RCC 7860 (cell line): ENCODE measurements around the gene FAM3A.
A peak's percentile ranks its signal among the peaks of the same experiment; 100 is the strongest.

Source experiments
- DNase-seq: peaks from one replicate; pipeline ENCODE4 v3.0.0-alpha.2; 2015; ENCODE audit warnings: low spot score
- FAIRE-seq: peaks from 2 replicates; lab custom pipeline; 2012; peaks lifted over from hg19 to GRCh38; lab: Jason Lieb, UNC

The FAM3A gene

DNA sequence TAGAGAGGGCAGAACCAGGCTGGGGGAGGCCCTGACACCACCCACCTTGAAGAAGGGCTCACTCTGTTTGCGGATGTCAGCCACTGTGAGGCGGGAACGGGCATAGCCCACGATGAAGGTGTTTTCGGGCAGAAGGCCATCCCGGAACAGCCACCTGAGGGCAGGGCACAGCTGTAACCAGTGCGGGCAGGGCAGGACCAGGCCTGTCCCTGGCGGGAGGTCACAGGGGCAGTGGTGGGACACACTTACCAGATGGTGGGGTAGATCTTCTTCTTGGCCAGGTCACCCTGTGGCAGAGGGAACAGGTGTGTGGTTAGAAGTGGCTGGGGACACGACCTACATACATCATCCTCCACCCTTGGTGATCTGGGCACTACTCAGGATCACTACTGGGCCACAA lies 19.9 kb upstream of the FAM3A start:
- no peak for DNase-seq
- no peak for FAIRE-seq

- FAIRE-seq (peak; percentile 59), DNase-seq (peak; percentile 65)
Measured at GRCh38 chrX:154534526-154535322, 18.7 kb upstream of the FAM3A start.

DNA sequence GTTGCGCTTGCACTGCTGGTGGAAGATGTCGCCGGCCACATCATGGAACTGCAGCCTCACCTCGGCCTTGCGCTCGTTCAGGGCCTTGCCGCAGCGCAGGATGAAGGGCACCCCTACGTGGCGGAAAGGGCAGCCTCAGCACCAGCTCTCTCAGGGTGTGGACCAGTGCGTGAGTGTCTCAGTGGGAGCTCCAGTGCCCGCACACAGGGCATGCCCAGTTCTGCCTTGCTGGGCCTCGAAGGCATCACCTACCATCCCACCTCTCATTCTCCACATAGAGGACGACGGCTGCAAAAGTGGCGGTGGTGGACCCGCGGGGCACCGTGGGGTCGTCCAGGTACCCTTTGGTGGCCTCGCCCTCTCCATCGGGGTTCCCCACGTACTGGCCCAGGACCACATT lies 16.7 kb upstream of the FAM3A start:
- FAIRE-seq (no peak), DNase-seq (no peak)

GRCh38 chrX:154531626-154532025 lies 15.6 kb upstream of the FAM3A start:
- FAIRE-seq: no peak
- DNase-seq: peak; percentile 48

DNA sequence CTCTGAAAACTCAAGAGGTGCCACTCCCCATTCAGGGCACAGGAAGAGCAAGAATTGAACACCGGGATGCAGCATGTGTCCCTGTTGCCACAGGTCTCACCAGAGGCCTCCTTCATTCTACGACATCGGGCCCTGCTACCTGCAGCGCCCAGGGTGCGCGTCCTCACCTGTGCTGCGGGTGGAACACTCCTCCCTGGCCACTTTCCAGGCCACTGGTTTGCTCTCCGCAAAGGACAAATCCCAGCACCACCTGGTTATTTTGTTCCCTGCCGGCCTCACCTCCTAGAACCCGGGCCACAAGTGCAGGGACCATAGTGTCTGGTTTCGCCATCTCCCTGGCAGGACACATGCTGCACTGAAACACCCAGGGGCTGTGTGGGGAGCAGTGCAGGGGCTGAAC lies 14.3 kb upstream of the FAM3A start:
- no peak for FAIRE-seq

GRCh38 chrX:154529206-154529612 lies 13.2 kb upstream of the FAM3A start:
- peak; percentile 39 for DNase-seq
- peak; percentile 62 for FAIRE-seq

More for the DNA sequence above, 14.3 kb upstream of the FAM3A start:
- DNase-seq: no peak

DNA sequence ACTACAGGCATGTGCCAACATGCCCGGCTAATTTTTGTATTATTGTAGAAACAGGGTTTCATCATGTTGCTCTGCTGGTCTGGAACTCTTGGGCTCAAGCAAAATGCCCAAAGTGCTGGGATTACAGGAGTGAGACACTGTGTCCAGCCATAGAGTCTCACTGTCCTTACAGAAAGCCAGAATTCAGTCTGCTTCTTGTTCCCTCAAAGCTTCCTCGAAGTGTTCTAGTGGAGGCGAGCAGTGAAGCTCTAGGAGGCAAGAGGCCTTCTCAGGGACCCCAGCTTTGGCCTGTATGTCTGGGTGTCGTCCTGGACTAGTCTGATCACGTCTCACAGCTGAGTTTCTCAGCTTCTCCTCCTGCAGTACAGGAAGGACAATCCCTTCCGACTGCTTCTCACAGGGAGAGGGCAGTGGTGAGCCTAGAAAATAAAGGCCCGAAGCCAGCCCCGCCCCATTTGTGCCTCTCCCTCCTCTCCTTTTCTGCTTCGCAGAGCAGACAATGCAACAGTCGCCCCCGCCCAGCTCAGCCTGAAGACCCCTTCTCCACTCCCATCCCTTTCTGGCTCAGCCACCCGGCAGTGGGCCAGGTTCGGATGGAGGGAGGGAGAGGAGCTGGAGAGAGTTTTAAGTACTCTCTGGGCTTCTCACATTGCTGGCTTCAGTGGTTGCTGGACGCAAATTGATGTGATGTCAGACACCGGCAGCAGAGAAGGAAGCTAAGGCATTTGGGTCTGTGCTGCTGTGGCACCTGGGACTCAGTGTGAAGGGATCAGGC lies 11.1 kb upstream of the FAM3A start:
- peak; percentile 62 for FAIRE-seq
- peak; percentile 63 for DNase-seq

DNA sequence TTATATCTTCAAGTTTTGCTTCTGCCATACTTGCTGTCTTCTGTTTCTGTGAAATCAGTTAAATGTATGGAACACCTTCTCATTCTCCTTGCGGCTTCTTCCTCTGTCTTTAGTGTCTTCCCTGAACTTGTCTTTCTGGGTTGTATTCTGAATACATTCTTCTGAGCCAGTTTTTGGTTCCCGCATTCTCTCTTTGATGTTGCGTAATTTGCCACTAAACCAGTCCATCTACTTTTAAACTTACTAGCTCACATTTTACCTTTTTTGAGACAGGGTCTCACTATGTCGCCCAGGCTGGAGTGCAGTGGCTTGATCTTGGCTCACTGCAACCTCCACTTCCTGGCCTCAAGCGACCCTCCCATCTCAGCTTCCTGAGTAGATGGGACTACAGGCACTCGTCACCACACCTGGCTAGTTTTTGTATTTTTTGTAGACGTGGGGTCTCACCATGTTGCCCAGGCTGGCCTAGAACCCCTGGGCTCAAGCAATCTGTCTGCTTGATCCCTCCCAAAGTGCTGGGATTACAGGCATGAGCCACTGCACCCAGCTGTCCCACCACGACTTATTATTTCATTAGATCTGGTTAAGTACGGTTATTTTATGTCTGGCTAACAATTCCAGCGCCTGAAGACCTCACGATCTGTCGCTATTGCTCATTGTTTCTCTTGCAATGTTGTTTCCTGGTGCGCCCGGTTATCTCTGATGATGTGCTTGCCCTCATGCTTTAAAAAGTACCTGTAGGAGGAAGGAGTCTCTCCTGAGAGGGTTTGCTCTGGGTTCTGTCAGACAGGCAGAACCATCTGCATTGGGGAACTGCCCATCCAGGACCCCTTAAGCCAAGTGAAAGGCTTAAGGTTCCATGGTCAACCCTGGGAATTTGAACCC lies 9.8 kb upstream of the FAM3A start:
- DNase-seq: no peak
- no peak for FAIRE-seq

DNA sequence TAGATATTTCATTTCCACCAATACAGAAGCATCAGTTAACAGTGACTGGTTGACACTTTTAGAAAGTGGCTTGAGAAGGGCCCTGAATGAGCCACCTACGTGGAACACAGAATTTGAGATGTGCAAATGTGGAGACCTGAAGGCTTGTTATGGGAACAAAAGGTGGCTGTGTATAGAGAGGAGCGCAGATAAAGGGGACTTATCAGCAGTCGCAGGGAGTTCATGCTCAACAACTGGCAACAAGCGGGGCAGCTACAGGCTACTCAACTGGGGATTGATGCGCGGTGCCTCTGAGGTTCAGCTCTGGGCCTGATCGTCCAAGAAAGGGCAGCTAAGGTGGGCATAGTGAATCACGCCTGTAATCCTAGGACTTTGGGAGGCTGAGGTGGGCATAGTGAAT lies 3.4 kb upstream of the FAM3A start:
- FAIRE-seq (no peak), DNase-seq (no peak)

DNA sequence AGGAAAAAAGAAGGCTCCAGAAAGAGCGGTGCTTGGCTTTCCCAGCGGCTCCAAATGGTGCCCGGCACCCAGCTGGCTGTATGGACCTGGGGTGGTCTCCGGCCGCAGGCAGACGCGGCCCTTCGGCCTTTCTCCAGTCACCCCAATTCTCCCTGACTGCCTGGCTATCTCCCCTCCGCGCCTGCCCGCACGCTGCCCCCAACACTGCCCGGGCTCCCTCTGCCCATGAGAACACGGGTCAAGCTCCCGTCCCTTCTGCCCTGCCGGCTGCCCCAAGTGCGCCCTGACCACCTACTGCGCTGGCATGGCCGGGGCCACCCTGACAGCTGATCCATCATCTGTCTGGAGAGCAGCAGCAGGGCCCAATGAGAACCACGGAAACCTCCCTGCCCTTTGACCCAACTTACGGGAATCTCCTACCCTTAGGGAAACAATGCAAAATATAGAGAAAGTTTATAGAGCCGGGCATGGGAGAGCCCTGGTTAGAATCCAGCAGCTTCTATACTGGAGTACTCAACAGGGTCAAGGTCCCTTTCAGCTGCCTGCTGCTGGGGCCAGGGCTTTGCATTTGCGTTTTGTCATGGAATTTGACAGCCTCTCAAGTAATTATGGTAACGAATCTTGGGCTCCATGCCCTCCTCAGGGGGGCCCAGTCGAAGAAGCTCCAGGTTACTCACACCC lies 1.2 kb upstream of the FAM3A start:
- FAIRE-seq (no peak), DNase-seq (no peak)

DNA sequence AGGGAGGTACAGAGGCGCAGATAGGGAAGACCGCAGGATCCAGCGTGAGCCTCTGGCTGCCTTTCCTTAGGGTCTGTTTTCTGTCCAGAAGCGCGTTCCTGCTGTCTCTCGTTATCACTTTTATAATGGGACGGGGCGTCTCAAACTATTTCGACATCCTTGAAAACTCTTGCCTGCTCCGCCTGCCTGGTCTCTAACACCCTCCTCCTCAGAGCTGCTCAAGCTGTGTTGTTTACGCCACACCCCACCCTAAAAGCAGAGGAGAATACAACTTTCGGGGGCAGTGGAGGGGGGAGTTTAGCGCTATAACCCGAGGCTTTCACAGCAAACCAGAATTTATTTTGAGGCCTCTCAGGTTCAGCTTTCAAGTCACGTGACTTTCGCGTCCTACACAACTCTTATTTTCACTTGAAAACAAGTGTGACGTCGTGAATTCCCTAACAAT lies 646 bp upstream of the FAM3A start:
- FAIRE-seq: no peak
- no peak for DNase-seq

GRCh38 chrX:154515090-154515965 lies 704 bp downstream of the FAM3A start:
- FAIRE-seq: no peak
- DNase-seq: no peak

DNA sequence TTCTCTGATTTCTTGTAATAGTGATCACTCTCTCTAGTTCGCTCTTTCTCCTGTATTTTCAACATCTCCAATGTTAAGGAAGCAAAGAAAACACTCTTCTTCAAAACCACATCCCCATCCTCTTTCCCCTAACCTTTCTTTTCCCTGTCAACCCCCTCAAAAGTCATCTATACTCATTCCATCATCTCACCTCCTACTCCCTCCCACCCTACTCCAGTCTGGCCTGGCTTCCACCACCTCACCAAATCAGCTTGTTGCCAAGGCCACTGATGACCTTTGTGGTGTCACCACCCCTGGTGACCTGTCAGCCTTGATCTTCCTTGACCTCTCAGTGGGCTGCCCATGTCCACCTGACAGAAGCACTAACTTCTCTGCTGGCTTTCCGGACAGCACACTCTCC lies 2.3 kb downstream of the FAM3A start:
- DNase-seq (no peak), FAIRE-seq (no peak)

DNA sequence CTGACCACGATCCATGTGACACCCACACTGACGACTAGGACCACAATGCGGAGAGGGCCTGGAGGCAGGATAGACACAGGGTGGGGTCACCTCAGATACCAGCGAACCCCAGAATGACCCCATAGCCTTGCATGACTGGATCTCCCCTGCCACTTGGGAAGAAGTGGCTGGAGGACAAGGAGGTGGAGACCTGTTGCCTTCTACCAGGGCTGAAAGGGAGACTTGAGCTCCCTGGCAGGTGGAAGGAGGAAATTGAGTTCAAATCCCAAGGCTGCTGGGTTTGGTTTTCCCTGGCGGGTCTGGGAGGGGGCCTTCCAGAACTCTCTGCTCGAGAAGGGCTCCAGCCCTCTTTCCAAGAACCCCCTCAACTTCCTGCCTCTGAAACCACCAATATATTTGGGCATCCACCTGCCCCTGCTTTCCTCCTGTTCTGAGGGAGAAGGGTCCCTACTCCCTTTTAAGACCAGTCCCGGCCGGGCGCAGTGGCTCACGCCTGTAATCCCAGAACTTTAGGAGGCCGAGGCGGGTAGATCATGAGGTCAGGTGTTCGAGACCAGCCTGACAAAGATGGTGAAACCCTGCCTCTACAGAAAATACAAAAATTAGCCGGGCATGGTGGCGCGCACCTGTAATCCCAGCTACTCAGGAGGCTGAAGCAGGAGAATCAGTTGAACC lies 3.0 kb downstream of the FAM3A start:
- FAIRE-seq: no peak
- DNase-seq: no peak

DNA sequence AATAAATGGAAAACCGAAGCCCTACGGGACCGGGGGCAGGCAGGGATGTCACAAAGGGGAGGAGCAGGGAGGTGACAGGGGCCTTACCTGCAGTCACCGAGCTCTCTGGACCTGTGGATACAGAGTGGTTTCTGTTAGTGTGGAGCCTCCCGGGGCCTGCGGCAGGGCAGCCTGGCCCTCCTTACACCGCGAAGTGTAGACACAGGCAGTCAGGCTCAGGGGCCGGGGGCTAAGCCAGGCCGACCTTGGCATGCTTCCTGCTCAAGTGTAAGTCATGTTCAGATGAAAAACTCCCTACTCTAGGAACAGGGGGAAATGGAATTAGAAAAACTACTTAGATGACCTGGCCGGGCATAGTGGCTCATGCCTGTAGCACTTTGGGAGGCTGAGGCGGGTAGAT lies 4.3 kb downstream of the FAM3A start:
- no peak for FAIRE-seq
- no peak for DNase-seq

DNA sequence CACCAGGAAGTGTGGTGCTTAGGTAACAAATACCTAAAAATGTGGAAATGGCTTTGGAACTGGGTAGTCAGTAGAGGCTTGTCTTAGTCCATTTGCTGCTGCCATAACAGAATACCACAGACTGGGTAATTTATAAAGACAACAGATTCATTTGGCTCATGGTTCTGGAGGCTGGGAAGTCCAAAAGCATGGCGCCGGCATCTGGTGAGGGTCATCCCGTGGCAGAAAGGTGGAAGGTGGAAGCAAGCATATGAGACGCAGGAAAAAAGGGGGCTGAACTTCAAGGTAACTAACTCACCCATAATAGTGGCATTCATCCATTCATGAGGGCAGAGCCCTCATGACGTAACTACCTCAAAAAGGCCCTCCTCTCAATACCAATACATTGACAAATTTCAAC lies 6.6 kb downstream of the FAM3A start:
- DNase-seq: no peak
- no peak for FAIRE-seq

- DNase-seq (no peak), FAIRE-seq (no peak)
Measured at GRCh38 chrX:154508384-154508745, 7.7 kb downstream of the FAM3A start.

DNA sequence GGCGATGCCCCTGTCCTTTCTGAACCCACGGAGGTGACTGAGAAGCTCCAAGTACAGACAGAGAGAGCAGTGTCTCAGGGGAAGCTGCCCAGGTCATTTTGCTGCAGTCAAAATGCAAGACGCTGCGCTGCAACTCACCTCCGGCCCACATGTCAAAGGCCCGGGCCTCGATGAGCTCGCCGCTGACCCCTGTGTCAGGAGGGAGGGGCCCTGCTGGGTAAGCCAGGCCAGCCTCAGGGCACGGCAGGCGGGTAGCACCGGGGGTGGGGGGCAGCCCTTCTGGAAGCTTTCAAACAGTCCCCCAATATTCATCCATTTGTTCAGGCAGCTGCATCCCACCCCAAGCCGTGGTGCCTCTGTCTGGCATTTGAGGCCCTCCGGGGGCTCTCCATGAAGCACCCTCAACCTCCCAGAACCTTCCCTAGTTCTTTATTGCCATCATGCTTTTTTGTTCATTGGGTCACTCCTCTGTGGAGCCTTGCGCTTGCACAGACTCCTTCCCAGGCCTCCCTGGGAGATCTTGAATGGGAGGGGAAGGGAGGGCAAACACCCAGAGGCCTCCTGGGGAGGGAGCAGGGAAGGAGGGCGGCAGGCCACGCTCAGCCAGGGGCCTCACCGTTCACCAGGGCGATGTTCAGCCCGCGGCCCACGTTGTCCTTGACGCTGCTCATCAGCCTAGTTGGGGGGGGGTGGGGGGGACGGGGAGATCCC lies 8.2 kb downstream of the FAM3A start:
- FAIRE-seq: no peak
- DNase-seq: no peak
